CD8-positive, alpha-beta memory T cell (primary cell): ENCODE results near the gene AQP1. TPM values are rescaled to one million over a fixed set of nuclear protein-coding genes. Genes with fewer than 3 reads are reported as not detected.

Source experiments
- CTCF ChIA-PET: fragments of 350-600 bp; sonication (Branson Sonifier 250); formaldehyde crosslinking; loops from one replicate; lab custom pipeline; 2021; ENCODE audit warnings: antibody characterized with exemption; lab: Charles Lee
- POLR2A ChIA-PET: fragments of 350-600 bp; sonication (Branson Sonifier 250); formaldehyde crosslinking; loops from one replicate; lab custom pipeline; 2021; ENCODE audit warnings: antibody characterized with exemption; lab: Charles Lee
- DNase-seq, 5 donors: peaks; one replicate each; pipeline versions ENCODE4 v3.0.0 to v3.0.0-alpha.2; 2020 to 2022; ENCODE audit warnings: mixed read lengths in 1 of 5
- H3K27ac ChIP-seq: one replicate; pipeline ENCODE4 v1.7.0; 2013; ENCODE audit warnings: low read depth, mild to moderate bottlenecking, low read length, moderate library complexity
- H3K27me3 ChIP-seq: 2 replicates; pipeline ENCODE4 v1.7.0; 2013; ENCODE audit warnings: low read length, mild to moderate bottlenecking; ENCODE audit not compliant: insufficient read depth, poor library complexity, severe bottlenecking
- H3K36me3 ChIP-seq: 2 replicates; pipeline ENCODE4 v1.7.0; 2013; ENCODE audit warnings: mild to moderate bottlenecking, low read length, moderate library complexity; ENCODE audit not compliant: insufficient read depth
- H3K4me1 ChIP-seq: 2 replicates; pipeline ENCODE4 v1.7.0; 2013; ENCODE audit warnings: mild to moderate bottlenecking, low read length, moderate library complexity; ENCODE audit not compliant: insufficient read depth
- H3K4me3 ChIP-seq: 2 replicates; pipeline ENCODE4 v1.7.0; 2013; ENCODE audit warnings: mild to moderate bottlenecking, low read length
- H3K9me3 ChIP-seq: 2 replicates; pipeline ENCODE4 v1.7.0; 2013; ENCODE audit warnings: mild to moderate bottlenecking, low read length
- H3K27ac Mint-ChIP-seq, 8 donors: one replicate each; pipeline ENCODE4 v1.8.0; 2020 to 2021; ENCODE audit warnings: mixed read lengths in 8 of 8, mild to moderate bottlenecking in 6 of 8, inconsistent platforms in 3 of 8, moderate library complexity in 3 of 8
- H3K27me3 Mint-ChIP-seq, 2 donors: one replicate each; pipeline ENCODE4 v1.8.0; 2020 to 2021; ENCODE audit warnings: mixed read lengths in 2 of 2, mild to moderate bottlenecking in 1 of 2, moderate library complexity in 1 of 2
- H3K36me3 Mint-ChIP-seq, 3 donors: one replicate each; pipeline ENCODE4 v1.8.0; 2020 to 2021; ENCODE audit warnings: mixed read lengths in 3 of 3, inconsistent platforms in 1 of 3, mild to moderate bottlenecking in 1 of 3
- H3K4me1 Mint-ChIP-seq, 3 donors: one replicate each; pipeline ENCODE4 v1.8.0; 2020 to 2021; ENCODE audit warnings: mixed read lengths in 3 of 3, inconsistent platforms in 1 of 3, mild to moderate bottlenecking in 1 of 3
- H3K4me3 Mint-ChIP-seq, 7 donors: one replicate each; pipeline ENCODE4 v1.8.0; 2020 to 2021; ENCODE audit warnings: mixed read lengths in 7 of 7, mild to moderate bottlenecking in 6 of 7, moderate library complexity in 4 of 7, inconsistent platforms in 2 of 7
- H3K9me3 Mint-ChIP-seq, 5 donors: one replicate each; pipeline ENCODE4 v1.8.0; 2020 to 2022; ENCODE audit warnings: mixed read lengths in 5 of 5, mild to moderate bottlenecking in 3 of 5, moderate library complexity in 2 of 5, inconsistent platforms in 1 of 5
- polyA plus RNA-seq: library from polyadenylated mRNA; unstranded; fragments of 300-500 nt; fragmentation: Illumina TruSeq; gene quantifications from one replicate; pipeline ENCODE4 v1.2.3, GENCODE V29; 2021
- total RNA-seq, 2 experiments: library from RNA; stranded (reverse); gene quantifications; one replicate each; pipeline ENCODE4 v1.2.3, GENCODE V29; 2021

AQP1 gene
- total and polyA plus RNA-seq, 3 experiments from 2014 or later, result 0.13 to 0.15 TPM; not detected in 1

DNA sequence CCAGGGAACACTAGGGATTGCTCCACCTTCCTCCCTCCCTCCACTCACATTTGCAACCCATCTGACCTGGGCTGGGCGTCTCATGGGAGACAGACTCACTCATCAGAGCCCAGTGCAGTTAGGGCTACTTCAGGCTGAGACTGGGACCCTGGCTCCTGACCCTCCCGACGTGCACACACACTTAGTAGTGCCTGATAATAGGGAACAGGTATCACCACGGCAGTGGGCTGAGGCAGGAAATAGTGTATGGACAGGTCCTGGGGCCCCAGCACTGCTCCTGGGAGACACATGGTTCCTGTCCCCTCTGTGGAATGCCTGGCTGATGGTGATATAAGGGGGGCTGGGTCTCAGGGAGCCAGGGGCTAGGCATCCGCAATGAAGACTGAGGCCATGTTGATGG, 14.3 kb downstream of the AQP1 start:
- POLR2A ChIA-PET, result no interaction called here
- Histone ChIP-seq H3K27ac (no peak overlapping the region), H3K9me3 (no peaks in the 10 kb centered on the region), H3K27me3 (no peaks in the 10 kb centered on the region), H3K4me3 (no peak overlapping the region), H3K4me1 (no peaks in the 10 kb centered on the region), H3K36me3 (no peaks in the 10 kb centered on the region)
- no peaks in the 10 kb centered on the region for H3K36me3 Mint-ChIP-seq
- H3K27ac Mint-ChIP-seq, result no peak overlapping the region
- H3K9me3 Mint-ChIP-seq, result peaks cover 0 to 5% (median 4%) of the 10 kb centered on the region in 5 donors
- no peak for DNase-seq
- CTCF ChIA-PET, result no interaction called here
- H3K27me3 Mint-ChIP-seq, result peaks cover 0 to 2% of the 10 kb centered on the region in 2 donors
- H3K4me1 Mint-ChIP-seq, result no peaks in the 10 kb centered on the region
- H3K4me3 Mint-ChIP-seq, result no peak overlapping the region

DNA sequence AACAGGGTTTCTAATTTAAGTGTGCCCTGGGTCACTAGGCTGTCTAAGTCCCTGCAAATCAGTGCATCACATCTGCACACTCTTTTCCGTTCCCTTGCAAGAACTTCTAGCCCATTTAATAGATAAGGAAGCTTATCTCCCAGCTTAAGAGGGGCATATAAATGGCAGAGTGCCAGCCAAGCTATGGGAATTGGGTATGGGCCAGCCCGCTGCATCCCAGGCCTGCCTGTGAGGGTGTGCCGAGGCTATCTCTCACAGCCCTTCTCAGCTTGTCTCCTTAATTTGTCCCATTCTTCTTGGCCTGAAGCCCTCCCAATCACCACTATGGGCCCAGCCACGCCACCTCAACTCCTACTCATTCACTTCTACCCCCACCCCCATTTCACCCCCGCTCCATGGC, 14.7 kb downstream of the AQP1 start:
- Histone ChIP-seq H3K27me3 (no peaks in the 10 kb centered on the region), H3K27ac (no peak overlapping the region), H3K36me3 (no peaks in the 10 kb centered on the region), H3K4me1 (no peaks in the 10 kb centered on the region), H3K4me3 (no peak overlapping the region), H3K9me3 (no peaks in the 10 kb centered on the region)
- peaks cover 0 to 5% (median 4%) of the 10 kb centered on the region in 5 donors for H3K9me3 Mint-ChIP-seq
- H3K27ac Mint-ChIP-seq, result no peak overlapping the region
- no peaks in the 10 kb centered on the region for H3K4me1 Mint-ChIP-seq
- H3K4me3 Mint-ChIP-seq, result no peak overlapping the region
- peaks cover 0 to 2% of the 10 kb centered on the region in 2 donors for H3K27me3 Mint-ChIP-seq
- ChIA-PET POLR2A (no interaction called here), CTCF (no interaction called here)
- no peak for DNase-seq
- no peaks in the 10 kb centered on the region for H3K36me3 Mint-ChIP-seq

DNA sequence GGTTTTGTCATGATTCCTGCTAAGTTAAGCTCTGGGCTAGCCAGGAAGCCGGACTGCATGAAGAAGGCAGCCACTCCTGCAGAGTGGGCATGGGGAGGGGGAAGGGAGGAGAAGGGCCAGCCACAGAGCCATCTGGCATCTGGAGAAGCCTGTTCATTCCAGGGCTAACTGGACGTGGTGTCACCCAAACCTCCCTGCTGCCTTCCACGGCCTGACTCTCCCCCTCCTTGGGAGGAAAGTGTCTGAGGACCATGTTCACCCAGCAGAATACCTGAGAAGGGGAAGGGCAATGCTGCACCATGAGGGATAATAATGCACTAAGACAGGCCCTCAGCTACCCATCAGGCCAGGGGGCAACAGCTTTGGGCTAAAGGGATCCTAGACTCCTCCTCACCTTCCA, 15.4 kb downstream of the AQP1 start:
- CTCF ChIA-PET, result no interaction called here

DNA sequence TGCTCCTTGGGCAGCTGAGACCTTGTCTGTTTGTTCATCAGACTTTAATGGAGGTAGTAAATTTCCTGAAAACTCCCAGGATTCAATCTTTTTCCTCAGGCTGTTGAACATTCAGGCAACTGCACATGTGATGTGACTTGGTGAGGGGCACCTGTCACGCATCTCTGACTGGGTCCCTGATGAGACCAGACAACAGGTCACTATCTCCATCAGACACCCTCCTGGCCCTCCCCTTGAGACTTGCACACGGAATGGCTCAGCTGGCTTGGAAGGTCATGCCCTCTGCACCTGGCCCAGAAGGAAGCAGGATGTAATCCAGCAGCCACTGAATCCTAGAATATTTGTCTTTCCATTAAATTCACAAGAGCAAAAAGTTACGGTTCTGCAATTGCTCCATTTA, 15.9 kb downstream of the AQP1 start:
- H3K27me3 Mint-ChIP-seq, result peaks cover 0 to 2% of the 10 kb centered on the region in 2 donors
- Histone ChIP-seq H3K4me3 (no peak overlapping the region), H3K27me3 (no peaks in the 10 kb centered on the region), H3K27ac (no peak overlapping the region), H3K36me3 (no peaks in the 10 kb centered on the region), H3K9me3 (no peaks in the 10 kb centered on the region), H3K4me1 (no peaks in the 10 kb centered on the region)
- DNase-seq, result no peak
- no peaks in the 10 kb centered on the region for H3K4me1 Mint-ChIP-seq
- peaks cover 0 to 5% (median 4%) of the 10 kb centered on the region in 5 donors for H3K9me3 Mint-ChIP-seq
- H3K27ac Mint-ChIP-seq, result peak overlapping the region in 1 of 8 donors; percentile 40
- POLR2A ChIA-PET, result no interaction called here
- H3K4me3 Mint-ChIP-seq, result no peak overlapping the region
- CTCF ChIA-PET, result no interaction called here
- H3K36me3 Mint-ChIP-seq, result no peaks in the 10 kb centered on the region

More for the DNA sequence above, 15.4 kb downstream of the AQP1 start:
- H3K9me3 ChIP-seq, result no peaks in the 10 kb centered on the region
- Mint-ChIP-seq H3K4me3 (no peak overlapping the region), H3K9me3 (peaks cover 0 to 5% (median 4%) of the 10 kb centered on the region in 5 donors), H3K4me1 (no peaks in the 10 kb centered on the region), H3K27me3 (peaks cover 0 to 2% of the 10 kb centered on the region in 2 donors), H3K27ac (no peak overlapping the region), H3K36me3 (no peaks in the 10 kb centered on the region)
- no peak overlapping the region for H3K4me3 ChIP-seq
- H3K27me3 ChIP-seq, result no peaks in the 10 kb centered on the region
- H3K36me3 ChIP-seq, result no peaks in the 10 kb centered on the region
- no peaks in the 10 kb centered on the region for H3K4me1 ChIP-seq
- POLR2A ChIA-PET, result no interaction called here
- no peak overlapping the region for H3K27ac ChIP-seq
- no peak for DNase-seq

DNA sequence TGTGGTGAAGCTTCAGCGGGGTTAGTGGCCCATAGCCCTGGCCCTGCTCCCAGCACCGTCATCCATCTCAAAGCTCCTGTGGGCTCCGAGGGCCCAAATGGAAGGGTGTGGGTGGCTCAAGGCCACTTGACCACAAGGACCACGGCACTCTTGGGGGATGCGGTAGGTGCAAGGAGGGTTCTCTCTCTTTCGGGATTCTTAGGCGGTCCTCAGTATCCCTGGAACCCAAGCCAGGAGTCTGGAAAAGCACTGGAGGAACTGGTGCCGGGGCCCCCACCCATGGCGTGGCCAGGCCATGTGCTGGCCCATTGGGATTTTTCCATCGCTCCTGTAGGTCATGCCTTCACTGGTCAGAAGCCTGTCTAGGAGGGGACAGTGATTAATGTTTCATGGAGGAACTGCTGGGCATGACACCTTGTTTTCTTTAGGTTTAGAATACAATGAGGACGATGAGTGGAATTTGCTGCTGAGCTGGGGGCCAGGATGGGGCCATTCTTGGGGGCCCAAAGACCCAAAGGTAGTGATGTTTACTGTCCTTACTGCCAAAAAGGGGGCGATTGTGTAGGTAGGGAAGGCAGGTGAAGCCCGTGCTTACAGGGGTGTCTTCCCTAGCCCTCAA, 16.7 kb downstream of the AQP1 start:
- CTCF ChIA-PET, result no interaction called here
- DNase-seq, result no peak
- POLR2A ChIA-PET, result no interaction called here
- Histone ChIP-seq H3K27ac (no peak overlapping the region), H3K36me3 (no peaks in the 10 kb centered on the region), H3K27me3 (no peaks in the 10 kb centered on the region), H3K4me3 (no peak overlapping the region), H3K9me3 (no peaks in the 10 kb centered on the region), H3K4me1 (no peaks in the 10 kb centered on the region)
- Mint-ChIP-seq H3K4me1 (no peaks in the 10 kb centered on the region), H3K9me3 (peaks cover 0 to 5% (median 4%) of the 10 kb centered on the region in 5 donors), H3K27ac (no peak overlapping the region), H3K27me3 (peaks cover 0 to 2% of the 10 kb centered on the region in 2 donors), H3K4me3 (no peak overlapping the region), H3K36me3 (no peaks in the 10 kb centered on the region)

DNA sequence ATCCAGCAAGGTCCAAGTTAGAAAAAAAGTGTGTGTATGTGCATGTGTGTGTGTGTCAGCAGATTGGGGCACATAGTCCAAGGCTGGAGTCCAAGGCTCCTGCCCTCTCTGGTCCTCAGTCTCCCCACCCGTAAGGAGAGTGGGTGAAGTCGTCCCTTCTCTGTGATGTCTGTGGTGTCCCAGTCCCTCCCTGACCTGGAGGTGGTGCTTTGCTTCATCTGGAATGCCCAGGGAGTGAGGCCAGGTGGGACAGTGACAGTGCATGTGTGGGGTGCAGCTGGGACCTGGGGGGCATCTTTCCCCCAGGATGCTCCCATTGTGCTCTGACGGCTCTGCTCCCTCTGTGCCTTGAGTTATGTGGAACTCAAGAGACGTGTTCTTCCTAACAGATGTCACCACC, 18.0 kb downstream of the AQP1 start:
- H3K36me3 Mint-ChIP-seq, result no peaks in the 10 kb centered on the region
- CTCF ChIA-PET, result interaction anchor here (1.5 kb wide), 1 partner anchor 9 kb away, joined by 9 read pairs; no protein-coding TSS in a partner anchor
- H3K4me3 Mint-ChIP-seq, result no peak overlapping the region
- no peaks in the 10 kb centered on the region for H3K4me1 Mint-ChIP-seq
- Histone ChIP-seq H3K9me3 (no peaks in the 10 kb centered on the region), H3K4me3 (no peak overlapping the region), H3K36me3 (no peaks in the 10 kb centered on the region), H3K27ac (no peak overlapping the region), H3K27me3 (no peaks in the 10 kb centered on the region), H3K4me1 (no peaks in the 10 kb centered on the region)
- DNase-seq, result no peak
- POLR2A ChIA-PET, result no interaction called here
- H3K27me3 Mint-ChIP-seq, result peaks cover 0 to 2% of the 10 kb centered on the region in 2 donors
- no peak overlapping the region for H3K27ac Mint-ChIP-seq
- H3K9me3 Mint-ChIP-seq, result peaks cover 0 to 5% (median 4%) of the 10 kb centered on the region in 5 donors

DNA sequence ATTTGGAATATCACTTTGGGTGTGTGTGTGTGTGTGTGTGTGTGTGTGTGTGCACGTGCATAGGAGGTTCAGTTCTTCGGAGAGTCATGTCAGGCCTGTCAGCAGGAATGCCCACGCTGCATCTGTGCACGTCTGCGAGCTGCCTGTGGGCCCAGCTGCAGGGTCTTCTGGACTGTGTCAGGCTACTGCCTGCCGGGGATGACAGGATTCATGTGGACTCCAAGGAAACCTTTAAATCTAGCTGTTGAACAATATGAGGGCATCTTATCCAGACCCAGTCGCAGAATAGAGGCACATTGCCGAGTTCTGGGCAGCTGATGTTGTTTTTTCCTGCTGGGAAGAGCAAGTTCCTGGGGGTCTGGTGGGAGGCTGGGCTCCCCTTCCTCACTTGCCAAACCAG, 19.0 kb downstream of the AQP1 start:
- H3K27ac Mint-ChIP-seq, result peak overlapping the region in 1 of 8 donors; percentile 46

DNA sequence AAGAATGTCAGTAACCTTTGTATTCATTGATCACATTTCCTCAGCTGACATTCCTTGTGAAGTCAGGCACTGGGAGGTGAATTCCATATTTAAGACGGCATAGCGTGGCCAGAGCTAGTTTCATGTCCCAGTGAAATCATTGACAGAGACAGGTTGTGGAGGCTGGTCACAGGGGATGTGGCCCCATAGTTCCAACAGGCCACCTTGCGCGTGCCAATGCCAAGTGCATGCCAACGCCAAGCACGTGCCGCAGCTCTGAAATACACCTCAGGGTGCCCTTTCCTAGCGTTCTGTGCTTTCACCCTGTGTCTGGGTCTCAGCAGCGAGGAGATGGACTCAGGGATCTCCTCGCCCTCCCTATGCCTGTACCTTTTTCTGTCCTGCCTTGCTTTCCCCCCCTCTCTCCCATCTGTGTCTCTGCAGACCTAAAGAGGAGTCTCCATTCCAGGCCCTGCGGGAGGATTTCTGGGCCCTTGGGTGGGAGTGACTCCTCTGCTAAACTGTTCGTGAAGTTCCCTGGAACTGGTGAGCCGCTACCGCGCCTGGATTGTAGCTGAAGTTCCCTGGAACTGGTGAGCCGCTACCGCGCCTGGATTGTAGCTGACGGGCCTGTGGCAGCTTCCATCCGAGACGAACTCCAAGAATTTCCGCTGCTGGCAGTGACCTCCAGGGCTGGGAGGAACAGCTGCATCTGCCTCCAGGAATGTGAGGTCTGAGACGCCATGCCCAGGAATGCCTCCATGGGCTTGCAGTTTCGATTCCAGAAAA, 19.7 kb downstream of the AQP1 start:
- Mint-ChIP-seq H3K9me3 (peaks cover 0 to 5% (median 4%) of the 10 kb centered on the region in 5 donors), H3K4me1 (no peaks in the 10 kb centered on the region), H3K4me3 (no peak overlapping the region), H3K27ac (peak overlapping the region in 1 of 8 donors; percentile 75), H3K36me3 (no peaks in the 10 kb centered on the region), H3K27me3 (peaks cover 3 to 4% of the 10 kb centered on the region in 2 donors)
- POLR2A ChIA-PET, result no interaction called here
- Histone ChIP-seq H3K4me1 (no peaks in the 10 kb centered on the region), H3K4me3 (no peak overlapping the region), H3K36me3 (no peaks in the 10 kb centered on the region), H3K9me3 (no peaks in the 10 kb centered on the region), H3K27me3 (no peaks in the 10 kb centered on the region), H3K27ac (no peak overlapping the region)
- CTCF ChIA-PET, result interaction anchor here (1.1 kb wide), 1 partner anchor 52 kb away, joined by 3 read pairs; no protein-coding TSS in a partner anchor
- DNase-seq, result no peak

More for the DNA sequence above, 19.0 kb downstream of the AQP1 start:
- no peak overlapping the region for H3K27ac ChIP-seq
- POLR2A ChIA-PET, result no interaction called here
- no peaks in the 10 kb centered on the region for H3K4me1 ChIP-seq
- no peak for DNase-seq
- peaks cover 0 to 5% (median 4%) of the 10 kb centered on the region in 5 donors for H3K9me3 Mint-ChIP-seq
- H3K36me3 Mint-ChIP-seq, result no peaks in the 10 kb centered on the region
- peaks cover 3 to 4% of the 10 kb centered on the region in 2 donors for H3K27me3 Mint-ChIP-seq
- H3K4me1 Mint-ChIP-seq, result no peaks in the 10 kb centered on the region
- no peaks in the 10 kb centered on the region for H3K9me3 ChIP-seq
- no peaks in the 10 kb centered on the region for H3K36me3 ChIP-seq
- H3K27me3 ChIP-seq, result no peaks in the 10 kb centered on the region
- H3K4me3 ChIP-seq, result no peak overlapping the region
- no peak overlapping the region for H3K4me3 Mint-ChIP-seq
- CTCF ChIA-PET, result interaction anchor here (1.1 to 1.5 kb wide), 2 partner anchors 8 to 53 kb away, joined by 3 to 9 read pairs; no protein-coding TSS in a partner anchor
